ENCODE data around the gene SCYGR3. TPM values are rescaled to one million over a fixed set of nuclear protein-coding genes. Genes with fewer than 3 reads are reported as not detected.

SCYGR3 gene
- not detected in 2 replicates for total RNA-seq (ENCODE audit: low replicate concordance)
- long read RNA-seq: 0 reads

GRCh38 chr2:227614740-227615139, at the start of gene SCYGR3:
SCYGR3 (minus strand) TSS chr2:227614840; CDS start chr2:227614840, 0 bp downstream.
- no peak for DNase-seq (ENCODE audit: extremely low spot score, unreplicated experiment)
- Mint-ChIP-seq H3K4me3 (no peak within 1 kb of the TSS), H3K9me3 (no peaks in the 10 kb centered on the region), H3K27me3 (peaks cover 16% of the 10 kb centered on the region), H3K36me3 (no peaks in the 10 kb centered on the region), H3K4me1 (ENCODE audit: unreplicated experiment) (no peaks in the 10 kb centered on the region), H3K27ac (no peak within 1 kb of the TSS)
- TF ChIP-seq CTCF (conservative IDR thresholded peaks at IDR 0.05): no peak

GRCh38 chr2:227661827-227662226, 47.2 kb upstream of the SCYGR3 start:
- H3K4me1 Mint-ChIP-seq (ENCODE audit: unreplicated experiment): no peaks in the 10 kb centered on the region
- H3K27me3 Mint-ChIP-seq: no peaks in the 10 kb centered on the region
- H3K9me3 Mint-ChIP-seq: no peaks in the 10 kb centered on the region
- no peak overlapping the region for H3K27ac Mint-ChIP-seq
- no peaks in the 10 kb centered on the region for H3K36me3 Mint-ChIP-seq
- TF ChIP-seq CTCF (conservative IDR thresholded peaks at IDR 0.05): no peak
- no peak for DNase-seq (ENCODE audit: extremely low spot score, unreplicated experiment)
- H3K4me3 Mint-ChIP-seq: no peak overlapping the region

- no peaks in the 10 kb centered on the region for H3K36me3 Mint-ChIP-seq
- no peaks in the 10 kb centered on the region for H3K4me1 Mint-ChIP-seq (ENCODE audit: unreplicated experiment)
- no peak overlapping the region for H3K4me3 Mint-ChIP-seq
- H3K27ac Mint-ChIP-seq: no peak overlapping the region
- no peak for TF ChIP-seq CTCF (conservative IDR thresholded peaks at IDR 0.05)
- no peaks in the 10 kb centered on the region for H3K9me3 Mint-ChIP-seq
- no peaks in the 10 kb centered on the region for H3K27me3 Mint-ChIP-seq
- DNase-seq (ENCODE audit: extremely low spot score, unreplicated experiment): no peak
Observed at GRCh38 chr2:227661025-227661649, 46.5 kb upstream of the SCYGR3 start.

- DNase-seq (ENCODE audit: extremely low spot score, unreplicated experiment): no peak
- no peaks in the 10 kb centered on the region for H3K9me3 Mint-ChIP-seq
- no peaks in the 10 kb centered on the region for H3K36me3 Mint-ChIP-seq
- H3K27ac Mint-ChIP-seq: no peak overlapping the region
- no peak for TF ChIP-seq CTCF (conservative IDR thresholded peaks at IDR 0.05)
- no peaks in the 10 kb centered on the region for H3K27me3 Mint-ChIP-seq
- no peak overlapping the region for H3K4me3 Mint-ChIP-seq
- H3K4me1 Mint-ChIP-seq (ENCODE audit: unreplicated experiment): no peaks in the 10 kb centered on the region
Observed at GRCh38 chr2:227657199-227657845, 42.7 kb upstream of the SCYGR3 start.

- Mint-ChIP-seq H3K9me3 (no peaks in the 10 kb centered on the region), H3K4me3 (no peak overlapping the region), H3K27ac (no peak overlapping the region), H3K36me3 (no peaks in the 10 kb centered on the region), H3K27me3 (no peaks in the 10 kb centered on the region), H3K4me1 (ENCODE audit: unreplicated experiment) (no peaks in the 10 kb centered on the region)
- DNase-seq (ENCODE audit: extremely low spot score, unreplicated experiment): no peak
- TF ChIP-seq CTCF (conservative IDR thresholded peaks at IDR 0.05): no peak
Observed at GRCh38 chr2:227655454-227655853, 40.8 kb upstream of the SCYGR3 start.

All from type B pancreatic cell (in vitro differentiated cells).